HepG2 (cell line): Measurements from ENCODE around the gene PLEKHA8. TPM values are rescaled to one million over a fixed set of nuclear protein-coding genes. Genes with fewer than 3 reads are reported as not detected.

Experiments
- ATF7 ChIP-seq, 2 experiments: fragments of 450-650 bp in 1 of 2; sonication (generic) in 1 of 2; formaldehyde crosslinking in 1 of 2; IDR thresholded peaks; 2 replicates each; pipeline versions ENCODE4 v1.4.0 to v1.6.1; 2016 to 2020; ENCODE audit warnings: antibody characterized with exemption in 1 of 2, mild to moderate bottlenecking in 1 of 2, missing genetic modification reagents in 1 of 2
- GTF2F1 ChIP-seq: fragments of 150-350 bp; IDR thresholded peaks from 2 replicates; pipeline ENCODE4 v1.6.1; 2014; ENCODE audit warnings: low read length
- HOXA7 ChIP-seq: sonication (generic); formaldehyde crosslinking; IDR thresholded peaks from 2 replicates; pipeline ENCODE4 v1.8.1; 2022; ENCODE audit warnings: mild to moderate bottlenecking, missing genetic modification reagents, moderate library complexity
- JUNB ChIP-seq: sonication (generic); formaldehyde crosslinking; IDR thresholded peaks from 2 replicates; pipeline ENCODE4 v1.8.0; 2022; ENCODE audit warnings: missing genetic modification reagents, mild to moderate bottlenecking, borderline replicate concordance
- MAZ ChIP-seq, 2 experiments: sonication (generic) in 1 of 2; formaldehyde crosslinking in 1 of 2; IDR thresholded peaks; 2 replicates each; pipeline versions ENCODE4 v1.5.0 to v1.6.1; 2012 to 2020; ENCODE audit warnings: low read depth in 2 of 2, mild to moderate bottlenecking in 2 of 2, borderline replicate concordance in 1 of 2, improper control_type of control experiment in 1 of 2, low read length in 1 of 2, missing genetic modification reagents in 1 of 2, moderate library complexity in 1 of 2
- MED1 ChIP-seq: sonication (generic); formaldehyde crosslinking; IDR thresholded peaks from 2 replicates; pipeline ENCODE4 v1.4.0; 2020; ENCODE audit warnings: missing genetic modification reagents
- MED13 ChIP-seq: sonication (generic); formaldehyde crosslinking; IDR thresholded peaks from 2 replicates; pipeline ENCODE4 v1.5.0; 2020; ENCODE audit warnings: missing genetic modification reagents
- NCOR1 ChIP-seq: fragments of 200-600 bp; sonication (generic); IDR thresholded peaks from 2 replicates; pipeline ENCODE4 v1.7.0; 2017; ENCODE audit warnings: antibody characterized with exemption, low read length, borderline replicate concordance
- NONO ChIP-seq, 2 experiments: fragments of 450-650 bp in 1 of 2; sonication (generic) in 1 of 2; formaldehyde crosslinking in 1 of 2; IDR thresholded peaks in 1 of 2; conservative IDR thresholded peaks in 1 of 2; 2 replicates each; pipeline versions ENCODE4 v1.6.1 to v1.8.0; 2017 to 2022; ENCODE audit warnings: mild to moderate bottlenecking in 1 of 2, missing genetic modification reagents in 1 of 2, moderate library complexity in 1 of 2
- POGK ChIP-seq: sonication (generic); formaldehyde crosslinking; conservative IDR thresholded peaks from 2 replicates; pipeline ENCODE4 v1.8.0; 2022; ENCODE audit warnings: mild to moderate bottlenecking, moderate library complexity, missing genetic modification reagents
- RBFOX2 ChIP-seq: fragments of 200-400 bp; formaldehyde crosslinking; IDR thresholded peaks from 2 replicates; pipeline ENCODE4 v1.6.1; 2017; ENCODE audit warnings: low read depth, mild to moderate bottlenecking, low read length
- RFXAP ChIP-seq: sonication (generic); formaldehyde crosslinking; IDR thresholded peaks from 2 replicates; pipeline ENCODE4 v1.4.0; 2020; ENCODE audit warnings: missing genetic modification reagents, borderline replicate concordance
- SMC3 ChIP-seq: IDR thresholded peaks from 2 replicates; pipeline ENCODE4 v1.6.1; 2011; ENCODE audit warnings: low read length, improper control_type of control experiment
- TBL1XR1 ChIP-seq: fragments of 150-350 bp; IDR thresholded peaks from 2 replicates; pipeline ENCODE4 v1.6.1; 2014; ENCODE audit warnings: borderline replicate concordance, low read length; ENCODE audit not compliant: partially characterized antibody
- ZNF138 ChIP-seq: sonication (generic); formaldehyde crosslinking; IDR thresholded peaks from 2 replicates; pipeline ENCODE4 v1.5.0; 2020; ENCODE audit warnings: mild to moderate bottlenecking, low read depth, missing genetic modification reagents
- ZNF326 ChIP-seq: sonication (generic); formaldehyde crosslinking; IDR thresholded peaks from 2 replicates; pipeline ENCODE4 v1.4.0; 2020; ENCODE audit warnings: missing genetic modification reagents, borderline replicate concordance
- ZNF33A ChIP-seq: sonication (generic); formaldehyde crosslinking; IDR thresholded peaks from 2 replicates; pipeline ENCODE4 v1.5.1; 2020; ENCODE audit warnings: missing genetic modification reagents, mild to moderate bottlenecking, moderate library complexity, borderline replicate concordance
- ZNF598 ChIP-seq: sonication (generic); formaldehyde crosslinking; IDR thresholded peaks from 2 replicates; pipeline ENCODE4 v1.5.1; 2020; ENCODE audit warnings: mild to moderate bottlenecking, missing genetic modification reagents, borderline replicate concordance
- polyA plus RNA-seq, 8 experiments: library from polyadenylated mRNA; depleted of rRNA in 3 of 8; stranded (reverse) in 7 of 8; unstranded in 1 of 8; fragments of >200 nt; fragmentation: Illumina TruSeq in 4 of 8; extraction: Trizol in 4 of 8; gene quantifications; 2 replicates each; pipeline versions ENCODE4 v1.2.1 to v1.2.3, GENCODE V29; 2011 to 2016; ENCODE audit warnings: low read depth in 4 of 8, missing spikeins in 1 of 8, mixed read lengths in 1 of 8; ENCODE audit not compliant: insufficient read depth in 1 of 8
- total RNA-seq, 5 experiments: library from RNA; depleted of rRNA; stranded (reverse); fragments of >200 nt; fragmentation: Illumina TruSeq; extraction: Trizol; gene quantifications; 2 replicates each; pipeline ENCODE4 v1.2.3, GENCODE V29; 2016; ENCODE audit warnings: low read depth in 1 of 5
- TF ChIP-seq, protein P1 (sequence below): sonication (generic); formaldehyde crosslinking; IDR thresholded peaks from 2 replicates; pipeline ENCODE4 v1.4.0; 2020; ENCODE audit warnings: mild to moderate bottlenecking, missing genetic modification reagents, borderline replicate concordance
- TF ChIP-seq, protein P2 (sequence below): sonication (generic); formaldehyde crosslinking; IDR thresholded peaks from 2 replicates; pipeline ENCODE4 v1.8.0; 2022; ENCODE audit warnings: mild to moderate bottlenecking, missing genetic modification reagents, borderline replicate concordance

The PLEKHA8 gene
- total and polyA plus RNA-seq, 2 of the 13 experiments (the other 11 are each of a cell fraction or from before 2014, with no cell fraction given), result 12.5 to 26.4 TPM

GRCh38 chr7:30135301-30136116 lies 107.3 kb downstream of the PLEKHA8 start (continued):
- TF ChIP-seq NCOR1 (no peak), ZNF33A (CRISPR knock-in tag) (no peak), MED13 (CRISPR knock-in tag) (no peak), TBL1XR1 (no peak), MAZ (IDR thresholded peaks at IDR 0.05; ENCODE audit: borderline replicate concordance, low read depth, low read length) (no peak), MAZ (CRISPR knock-in tag; IDR thresholded peaks at IDR 0.05; ENCODE audit: low read depth) (no peak), ZNF598 (CRISPR knock-in tag) (peak; percentile 56; the same call in 1 of the 2 replicates), ZNF326 (CRISPR knock-in tag) (no peak), HOXA7 (CRISPR knock-in tag) (no peak), POGK (CRISPR knock-in tag) (peak; percentile 88), MED1 (CRISPR knock-in tag) (no peak), JUNB (peak; percentile 38; the same call in 1 of the 2 replicates), RFXAP (CRISPR knock-in tag) (no peak), GTF2F1 (no peak), ZNF138 (no peak), ATF7 (IDR thresholded peaks at IDR 0.05) (no peak), ATF7 (CRISPR knock-in tag; IDR thresholded peaks at IDR 0.05) (no peak), RBFOX2 (0 out of 2 replicates have a peak, but pooled peaks have one; percentile 40), NONO (IDR thresholded peaks at IDR 0.05) (no peak), NONO (CRISPR knock-in tag; conservative IDR thresholded peaks at IDR 0.05) (0 out of 2 replicates have a peak, but pooled peaks have one; percentile 53), SMC3 (no peak)
- TF ChIP-seq, protein P1, sequence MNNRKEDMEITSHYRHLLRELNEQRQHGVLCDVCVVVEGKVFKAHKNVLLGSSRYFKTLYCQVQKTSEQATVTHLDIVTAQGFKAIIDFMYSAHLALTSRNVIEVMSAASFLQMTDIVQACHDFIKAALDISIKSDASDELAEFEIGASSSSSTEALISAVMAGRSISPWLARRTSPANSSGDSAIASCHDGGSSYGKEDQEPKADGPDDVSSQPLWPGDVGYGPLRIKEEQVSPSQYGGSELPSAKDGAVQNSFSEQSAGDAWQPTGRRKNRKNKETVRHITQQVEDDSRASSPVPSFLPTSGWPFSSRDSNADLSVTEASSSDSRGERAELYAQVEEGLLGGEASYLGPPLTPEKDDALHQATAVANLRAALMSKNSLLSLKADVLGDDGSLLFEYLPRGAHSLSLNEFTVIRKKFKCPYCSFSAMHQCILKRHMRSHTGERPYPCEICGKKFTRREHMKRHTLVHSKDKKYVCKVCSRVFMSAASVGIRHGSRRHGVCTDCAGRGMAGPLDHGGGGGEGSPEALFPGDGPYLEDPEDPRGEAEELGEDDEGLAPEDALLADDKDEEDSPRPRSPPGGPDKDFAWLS (CRISPR knock-in tag), result no peak
- TF ChIP-seq, protein P2, sequence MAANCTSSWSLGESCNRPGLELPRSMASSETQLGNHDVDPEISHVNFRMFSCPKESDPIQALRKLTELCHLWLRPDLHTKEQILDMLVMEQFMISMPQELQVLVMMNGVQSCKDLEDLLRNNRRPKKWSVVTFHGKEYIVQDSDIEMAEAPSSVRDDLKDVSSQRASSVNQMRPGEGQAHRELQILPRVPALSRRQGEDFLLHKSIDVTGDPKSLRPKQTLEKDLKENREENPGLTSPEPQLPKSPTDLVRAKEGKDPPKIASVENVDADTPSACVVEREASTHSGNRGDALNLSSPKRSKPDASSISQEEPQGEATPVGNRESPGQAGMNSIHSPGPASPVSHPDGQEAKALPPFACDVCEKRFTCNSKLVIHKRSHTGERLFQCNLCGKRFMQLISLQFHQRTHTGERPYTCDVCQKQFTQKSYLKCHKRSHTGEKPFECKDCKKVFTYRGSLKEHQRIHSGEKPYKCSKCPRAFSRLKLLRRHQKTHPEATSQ (CRISPR knock-in tag), result no peak
